Ascending aorta (tissue), 2 donors: ENCODE data around the gene SPPL2C. TPM values are rescaled to one million over a fixed set of nuclear protein-coding genes. Genes with fewer than 3 reads are reported as not detected.

Experiments
- DNase-seq, 2 donors: peaks; one replicate each; pipeline ENCODE4 v3.0.0-alpha.2; 2019; ENCODE audit warnings: low spot score in 2 of 2
- H3K27ac ChIP-seq, 2 donors: fragments of 200-600 bp; sonication (generic); one replicate each; pipeline ENCODE4 v1.5.1; 2016 to 2017; ENCODE audit warnings: mild to moderate bottlenecking in 1 of 2
- H3K27me3 ChIP-seq: fragments of 200-600 bp; sonication (generic); one replicate; pipeline ENCODE4 v1.5.1; 2017
- H3K36me3 ChIP-seq, 2 donors: fragments of 200-600 bp; sonication (generic); one replicate each; pipeline ENCODE4 v1.5.1; 2016
- H3K4me1 ChIP-seq, 2 donors: fragments of 200-600 bp; sonication (generic); one replicate each; pipeline ENCODE4 v1.5.1; 2016 to 2017; ENCODE audit warnings: mild to moderate bottlenecking in 1 of 2
- H3K4me3 ChIP-seq, 2 donors: fragments of 200-600 bp; sonication (generic); one replicate each; pipeline ENCODE4 v1.5.1; 2016 to 2017; ENCODE audit warnings: mild to moderate bottlenecking in 1 of 2
- H3K9me3 ChIP-seq, 2 donors: fragments of 200-600 bp; sonication (generic); one replicate each; pipeline ENCODE4 v1.5.1; 2016
- CTCF ChIP-seq, 3 experiments: fragments of 200-600 bp in 2 of 3; fragments of 450-650 bp in 1 of 3; sonication (generic) in 2 of 3; IDR thresholded peaks; one replicate each; pipeline ENCODE4 v1.5.1; 2016 to 2019; ENCODE audit warnings: antibody characterized with exemption in 3 of 3, mild to moderate bottlenecking in 1 of 3, moderate library complexity in 1 of 3
- intact Hi-C: fragments of 100-400 bp; cut with DNase I; formaldehyde crosslinking; loops from one replicate; pipeline ENCODE4 v1.15.1; 2023
- total RNA-seq: library from RNA; depleted of rRNA; stranded (reverse); fragments of >200 nt; gene quantifications from one replicate; pipeline ENCODE4 v1.1.0, GENCODE V29; 2016

The SPPL2C gene
- total RNA-seq, 1 donor from 2014 or later = not detected

- Histone ChIP-seq H3K27ac (no peak overlapping the region), H3K36me3 (no peaks in the 10 kb centered on the region), H3K9me3 (no peaks in the 10 kb centered on the region), H3K4me1 (no peaks in the 10 kb centered on the region), H3K4me3 (no peak overlapping the region), H3K27me3 (no peaks in the 10 kb centered on the region)
- no peak for DNase-seq
- intact Hi-C loops = loop anchor here (10.0 kb wide), 1 partner anchor 623 kb away; no protein-coding TSS in a partner anchor
- TF ChIP-seq CTCF (IDR thresholded peaks at IDR 0.05) = no peak
Observed at GRCh38 chr17:45837603-45838002, 7.1 kb upstream of the SPPL2C start.

GRCh38 chr17:45838751-45839295 lies 5.9 kb upstream of the SPPL2C start:
- no peak overlapping the region for H3K4me3 ChIP-seq
- H3K9me3 ChIP-seq = no peaks in the 10 kb centered on the region
- H3K27ac ChIP-seq = no peak overlapping the region
- TF ChIP-seq CTCF (IDR thresholded peaks at IDR 0.05) = no peak
- no peaks in the 10 kb centered on the region for H3K4me1 ChIP-seq
- H3K36me3 ChIP-seq = no peaks in the 10 kb centered on the region
- DNase-seq = no peak
- intact Hi-C loops = loop anchor here (10.0 kb wide), 1 partner anchor 624 kb away; no protein-coding TSS in a partner anchor
- H3K27me3 ChIP-seq = no peaks in the 10 kb centered on the region

GRCh38 chr17:45839442-45839841 lies 5.2 kb upstream of the SPPL2C start:
- no peaks in the 10 kb centered on the region for H3K9me3 ChIP-seq
- H3K36me3 ChIP-seq = no peaks in the 10 kb centered on the region
- intact Hi-C loops = loop anchor here (10.0 kb wide), 1 partner anchor 625 kb away; no protein-coding TSS in a partner anchor
- no peak for DNase-seq
- no peak for TF ChIP-seq CTCF (IDR thresholded peaks at IDR 0.05)
- no peaks in the 10 kb centered on the region for H3K4me1 ChIP-seq
- no peak overlapping the region for H3K4me3 ChIP-seq
- H3K27me3 ChIP-seq = no peaks in the 10 kb centered on the region
- no peak overlapping the region for H3K27ac ChIP-seq

- Histone ChIP-seq H3K27me3 (no peaks in the 10 kb centered on the region), H3K4me1 (no peaks in the 10 kb centered on the region), H3K27ac (no peak overlapping the region), H3K36me3 (no peaks in the 10 kb centered on the region), H3K4me3 (no peak overlapping the region), H3K9me3 (no peaks in the 10 kb centered on the region)
- DNase-seq = no peak
- intact Hi-C loops = no loop called here
- TF ChIP-seq CTCF (IDR thresholded peaks at IDR 0.05) = no peak
Observed at GRCh38 chr17:45841186-45841585, 3.5 kb upstream of the SPPL2C start.

- Histone ChIP-seq H3K36me3 (no peaks in the 10 kb centered on the region), H3K27ac (no peak overlapping the region), H3K4me3 (no peak overlapping the region), H3K9me3 (no peaks in the 10 kb centered on the region), H3K4me1 (no peaks in the 10 kb centered on the region), H3K27me3 (no peaks in the 10 kb centered on the region)
- no peak for DNase-seq
- intact Hi-C loops = no loop called here
- TF ChIP-seq CTCF (IDR thresholded peaks at IDR 0.05) = no peak
Observed at GRCh38 chr17:45841883-45842525, 2.7 kb upstream of the SPPL2C start.
